Mucosa of descending colon (tissue), 3 donors: Measurements from ENCODE around the gene SLIT3. TPM values are rescaled to one million over a fixed set of nuclear protein-coding genes. Genes with fewer than 3 reads are reported as not detected.

Experiments
- ATAC-seq: fragments of 200-7000 bp; cut with Tn5 transposase; one replicate; pipeline ENCODE4 v1.9.1; 2020; ENCODE audit warnings: mild to moderate bottlenecking, moderate library complexity
- DNase-seq, 3 donors: peaks; one replicate each; pipeline ENCODE4 v3.0.0-alpha.2; 2020
- H3K36me3 ChIP-seq: fragments of 200-600 bp; one replicate; pipeline ENCODE4 v1.8.0; 2021; ENCODE audit warnings: low read depth, mild to moderate bottlenecking
- H3K4me1 ChIP-seq: fragments of 200-600 bp; one replicate; pipeline ENCODE4 v1.8.0; 2021; ENCODE audit warnings: low read depth, mild to moderate bottlenecking
- H3K4me3 ChIP-seq: fragments of 200-600 bp; one replicate; pipeline ENCODE4 v1.8.0; 2021; ENCODE audit warnings: mild to moderate bottlenecking
- H3K9me3 ChIP-seq: fragments of 200-600 bp; one replicate; pipeline ENCODE4 v1.8.0; 2021; ENCODE audit warnings: mild to moderate bottlenecking
- intact Hi-C, 2 donors: fragments of 100-400 bp; cut with DNase I in 1 of 2; cut with micrococcal nuclease in 1 of 2; formaldehyde crosslinking; loops; one replicate each; pipeline versions ENCODE4 v1.11.0 to v1.11.1; 2022; cut with DNase I, micrococcal nuclease
- total RNA-seq, 3 donors: library from RNA; stranded (reverse); fragmentation: NEBNext Ultra II Directional in 2 of 3; extraction: Animal tissue kit (Norgen Biotek cat#: 25700) in 2 of 3; gene quantifications; one replicate each; pipeline versions ENCODE4 v1.2.1 to v1.2.4, GENCODE V29; 2021 to 2023
- TF ChIP-seq, protein P1 (sequence below): fragments of 200-600 bp; IDR thresholded peaks from one replicate; pipeline ENCODE4 v1.8.0; 2022; ENCODE audit warnings: antibody characterized with exemption, mild to moderate bottlenecking
- donor health status: DM: no; HTN: no; CAD: no; lungs with moderate emphysema.
- donor health status: DM: no; HTN: no; CAD: no.
- donor health status: DM: no; HTN: yes; CAD: no.

Gene SLIT3
- total RNA-seq, 3 donors from 2014 or later = 4.2 to 25.5 (median 16.1) TPM

DNA sequence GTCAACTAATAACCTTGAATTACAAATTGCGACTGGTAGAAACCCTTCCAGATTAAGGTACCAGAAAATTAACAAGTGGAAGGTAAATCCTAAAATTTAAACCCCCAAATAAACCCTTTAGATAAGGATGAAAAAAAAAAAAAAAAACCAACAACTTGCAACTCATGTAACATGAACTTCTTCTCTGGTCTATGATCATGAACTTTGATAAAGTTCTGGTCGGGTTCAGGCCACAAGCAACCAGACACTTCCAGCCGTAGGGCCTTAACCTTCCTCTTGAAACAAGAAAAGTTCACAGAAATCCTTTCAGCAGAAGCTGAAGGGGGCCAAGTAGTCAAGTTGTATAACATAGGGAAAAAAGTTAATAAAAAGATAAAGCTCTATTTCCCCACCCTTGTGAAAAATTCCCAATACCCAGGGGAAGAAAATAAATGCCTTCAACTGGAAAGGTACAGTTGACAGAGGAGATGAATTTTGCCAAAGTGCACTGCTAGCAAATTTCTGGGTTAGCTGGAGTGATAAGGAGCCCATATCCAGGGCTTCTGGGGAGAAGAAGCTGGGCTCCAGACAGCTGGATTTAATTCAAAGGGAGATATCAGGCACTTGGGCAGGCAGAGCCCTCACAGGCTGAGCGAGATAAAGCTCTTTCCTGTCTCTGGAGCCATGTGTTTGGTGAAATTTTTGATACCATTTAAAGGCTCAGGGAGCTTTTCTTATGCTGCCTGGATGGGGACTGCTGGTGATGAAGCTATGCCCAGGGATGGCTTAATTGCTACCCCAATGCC, 487.6 kb downstream of the SLIT3 start:
- intact Hi-C loops = no loop called here
- ATAC-seq (no peak), DNase-seq (no peak)
- TF ChIP-seq, protein P1, sequence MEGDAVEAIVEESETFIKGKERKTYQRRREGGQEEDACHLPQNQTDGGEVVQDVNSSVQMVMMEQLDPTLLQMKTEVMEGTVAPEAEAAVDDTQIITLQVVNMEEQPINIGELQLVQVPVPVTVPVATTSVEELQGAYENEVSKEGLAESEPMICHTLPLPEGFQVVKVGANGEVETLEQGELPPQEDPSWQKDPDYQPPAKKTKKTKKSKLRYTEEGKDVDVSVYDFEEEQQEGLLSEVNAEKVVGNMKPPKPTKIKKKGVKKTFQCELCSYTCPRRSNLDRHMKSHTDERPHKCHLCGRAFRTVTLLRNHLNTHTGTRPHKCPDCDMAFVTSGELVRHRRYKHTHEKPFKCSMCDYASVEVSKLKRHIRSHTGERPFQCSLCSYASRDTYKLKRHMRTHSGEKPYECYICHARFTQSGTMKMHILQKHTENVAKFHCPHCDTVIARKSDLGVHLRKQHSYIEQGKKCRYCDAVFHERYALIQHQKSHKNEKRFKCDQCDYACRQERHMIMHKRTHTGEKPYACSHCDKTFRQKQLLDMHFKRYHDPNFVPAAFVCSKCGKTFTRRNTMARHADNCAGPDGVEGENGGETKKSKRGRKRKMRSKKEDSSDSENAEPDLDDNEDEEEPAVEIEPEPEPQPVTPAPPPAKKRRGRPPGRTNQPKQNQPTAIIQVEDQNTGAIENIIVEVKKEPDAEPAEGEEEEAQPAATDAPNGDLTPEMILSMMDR = no peak
- no peaks in the 10 kb centered on the region for H3K4me1 ChIP-seq
- no peaks in the 10 kb centered on the region for H3K36me3 ChIP-seq
- no peaks in the 10 kb centered on the region for H3K9me3 ChIP-seq
- no peak overlapping the region for H3K4me3 ChIP-seq

DNA sequence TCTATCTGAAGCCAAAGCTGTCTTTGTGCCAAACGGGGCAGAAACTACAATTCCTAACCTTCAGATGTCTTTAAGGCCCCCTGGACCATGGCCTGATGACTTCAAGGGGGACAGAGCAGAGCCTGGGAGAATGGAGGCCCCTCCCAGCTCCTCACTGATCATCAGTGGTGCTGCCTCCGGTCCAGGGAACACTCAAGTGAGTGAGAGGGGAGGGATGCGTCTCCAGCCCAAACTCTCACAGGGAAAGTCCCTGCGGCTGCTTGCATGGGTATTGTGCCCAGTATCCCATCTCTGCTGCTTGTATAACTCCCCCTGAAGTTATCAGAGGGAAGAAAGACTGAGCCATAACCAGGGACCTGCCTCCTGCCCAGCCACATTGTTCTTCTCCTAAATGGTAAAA, 490.3 kb downstream of the SLIT3 start:
- Histone ChIP-seq H3K4me1 (no peaks in the 10 kb centered on the region), H3K9me3 (no peaks in the 10 kb centered on the region), H3K36me3 (no peaks in the 10 kb centered on the region), H3K4me3 (no peak overlapping the region)
- TF ChIP-seq, protein P1 = no peak
- ATAC-seq (no peak), DNase-seq (no peak)
- intact Hi-C loops = no loop called here

GRCh38 chr5:168809218-168809617, 491.7 kb downstream of the SLIT3 start:
- H3K36me3 ChIP-seq = no peaks in the 10 kb centered on the region
- no peaks in the 10 kb centered on the region for H3K9me3 ChIP-seq
- H3K4me1 ChIP-seq = no peaks in the 10 kb centered on the region
- H3K4me3 ChIP-seq = no peak overlapping the region
- TF ChIP-seq, protein P1 = no peak
- no peak for DNase-seq
- intact Hi-C loops = no loop called here
- no peak for ATAC-seq

GRCh38 chr5:168808051-168808616, 492.8 kb downstream of the SLIT3 start:
- H3K4me1 ChIP-seq = no peaks in the 10 kb centered on the region
- H3K9me3 ChIP-seq = no peaks in the 10 kb centered on the region
- DNase-seq = no peak
- no peak overlapping the region for H3K4me3 ChIP-seq
- no peak for ATAC-seq
- intact Hi-C loops = no loop called here
- TF ChIP-seq, protein P1 = no peak
- H3K36me3 ChIP-seq = no peaks in the 10 kb centered on the region

DNA sequence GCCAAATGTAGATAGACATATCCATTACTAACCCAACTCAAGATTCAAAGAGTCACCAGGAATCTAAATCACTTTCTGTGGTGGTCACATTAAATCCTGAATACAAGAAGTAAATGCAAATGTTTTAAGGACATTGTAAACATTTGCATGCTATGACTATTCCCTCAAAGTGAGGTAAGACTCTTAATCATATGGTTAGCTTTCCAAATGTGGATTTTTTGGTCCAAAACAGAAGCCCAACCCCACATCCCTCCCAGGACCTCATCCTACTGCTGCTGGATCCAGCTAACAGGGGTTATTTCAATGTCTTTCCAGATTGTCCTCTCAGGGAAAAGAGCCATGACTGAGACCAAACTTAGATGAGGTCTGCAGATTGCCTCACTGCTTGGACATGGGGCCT, 493.7 kb downstream of the SLIT3 start:
- intact Hi-C loops = no loop called here
- Histone ChIP-seq H3K9me3 (no peaks in the 10 kb centered on the region), H3K36me3 (no peaks in the 10 kb centered on the region), H3K4me3 (no peak overlapping the region), H3K4me1 (no peaks in the 10 kb centered on the region)
- no peak for ATAC-seq
- TF ChIP-seq, protein P1 = no peak
- no peak for DNase-seq
